AG04450 (cell line): Measurements from ENCODE around the gene ETV5. TPM values are rescaled to one million over a fixed set of nuclear protein-coding genes. Genes with fewer than 3 reads are reported as not detected.

Experiments
- CTCF ChIA-PET: fragments of 300-600, 350-600 bp; formaldehyde crosslinking; extraction: SDS; loops from one replicate; lab custom pipeline; 2022; ENCODE audit warnings: antibody characterized with exemption, inconsistent platforms; lab: Charles Lee
- POLR2A ChIA-PET: fragments of 350-600 bp; formaldehyde crosslinking; extraction: SDS; loops from one replicate; lab custom pipeline; 2021; ENCODE audit warnings: antibody characterized with exemption, inconsistent platforms; lab: Yijun Ruan, JAX
- DNase-seq: peaks from one replicate; pipeline ENCODE4 v3.0.0-alpha.2; 2011; ENCODE audit warnings: low read depth, low spot score
- H3K27ac ChIP-seq: one replicate; pipeline ENCODE4 v1.5.1; 2012; ENCODE audit warnings: low read depth, low read length, control low read depth
- H3K27me3 ChIP-seq: one replicate; pipeline ENCODE4 v1.6.0; 2012; ENCODE audit warnings: low read length; ENCODE audit not compliant: control insufficient read depth, insufficient read depth
- H3K4me3 ChIP-seq: 2 replicates; pipeline ENCODE4 v1.5.1; 2011; ENCODE audit warnings: mild to moderate bottlenecking, low read depth, low read length, control low read depth
- H3K9me3 ChIP-seq: 2 replicates; pipeline ENCODE4 v1.5.1; 2012; ENCODE audit warnings: low read length; ENCODE audit not compliant: control insufficient read depth, insufficient read depth
- polyA minus RNA-seq: library from RNA; depleted of rRNA, polyadenylated mRNA; stranded (reverse); fragments of >200 nt; gene quantifications from 2 replicates; pipeline ENCODE4 v1.2.3, GENCODE V29; 2011; rRNA and poly(A)+ RNA removed
- polyA plus RNA-seq: library from polyadenylated mRNA; depleted of rRNA; stranded (reverse); fragments of >200 nt; gene quantifications from 2 replicates; pipeline ENCODE4 v1.2.3, GENCODE V29; 2011; rRNA removed
- TF ChIP-seq, protein P1 (sequence below): IDR thresholded peaks from 2 replicates; pipeline ENCODE4 v1.5.1; 2011; ENCODE audit warnings: low read depth, low read length, control low read depth, inconsistent platforms

ETV5 gene
- polyA plus RNA-seq (28.6 and 33.7 TPM in 2 replicates), polyA minus RNA-seq (53.2 and 69.5 TPM in 2 replicates)

DNA sequence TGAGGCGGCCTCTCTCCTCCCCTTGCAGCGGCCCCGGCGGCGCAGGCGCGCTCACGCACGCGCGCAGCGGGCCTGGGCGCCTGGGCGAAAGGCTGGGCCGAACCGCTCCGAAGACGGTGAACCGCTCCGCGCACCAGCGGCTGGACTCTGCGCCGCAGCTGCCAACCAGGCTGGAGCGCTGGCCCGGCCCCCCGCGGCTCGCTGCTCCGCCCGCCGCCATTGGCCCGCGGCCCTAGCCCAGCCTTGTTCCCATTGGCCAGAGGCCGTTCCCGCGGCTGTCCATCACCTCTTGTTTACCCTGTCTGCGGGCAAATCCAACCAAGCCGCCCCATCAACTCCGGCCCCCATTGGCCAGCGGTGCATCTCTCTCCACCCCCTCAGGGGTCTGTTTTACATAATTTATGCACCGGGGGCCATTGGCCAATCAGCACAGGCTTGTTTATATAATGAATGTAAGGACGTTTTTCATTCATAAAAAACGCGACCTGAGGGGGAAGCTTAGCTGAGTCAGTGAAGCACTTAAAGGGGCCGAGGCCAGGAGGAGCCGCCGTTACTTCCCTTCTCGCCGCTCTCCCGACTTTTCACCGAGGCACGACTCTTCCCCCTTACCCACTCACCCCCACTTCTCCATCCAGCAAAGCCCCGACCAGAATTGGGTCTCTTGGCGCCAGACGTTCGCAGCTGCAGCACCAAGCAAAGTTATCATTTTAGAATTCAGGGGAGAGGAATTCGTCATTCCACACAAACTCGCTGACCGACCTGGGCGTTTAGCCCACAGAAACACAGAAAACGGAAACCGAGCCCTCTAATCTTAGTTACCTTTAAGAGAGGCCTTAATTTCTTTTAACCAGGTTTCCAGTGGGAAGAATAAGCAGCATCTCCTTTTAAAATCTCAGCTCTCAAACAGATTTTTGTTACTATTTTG lies at the start of gene ETV5:
TSS of gene ETV5 (minus strand) at position 149 of the 925 bp plus-strand sequence. CDS start 3,221 bp downstream, outside the sequence.
- H3K9me3 ChIP-seq = peaks cover 3% of the 10 kb centered on the region; the same call in 1 of the 2 replicates
- ChIA-PET POLR2A (interaction anchor here (1.0 to 1.7 kb wide), 7 partner anchors 10 to 675 kb away, joined by 3 to 5 read pairs (median 4); partner anchors contain the start of genes EIF4A2 and SENP2), CTCF (interaction anchor here (0.5 to 1.2 kb wide), 4 partner anchors 115 to 508 kb away, joined by 3 to 7 read pairs (median 4); no protein-coding TSS in a partner anchor)
- peak; percentile 99 for DNase-seq
- TF ChIP-seq, protein P1, sequence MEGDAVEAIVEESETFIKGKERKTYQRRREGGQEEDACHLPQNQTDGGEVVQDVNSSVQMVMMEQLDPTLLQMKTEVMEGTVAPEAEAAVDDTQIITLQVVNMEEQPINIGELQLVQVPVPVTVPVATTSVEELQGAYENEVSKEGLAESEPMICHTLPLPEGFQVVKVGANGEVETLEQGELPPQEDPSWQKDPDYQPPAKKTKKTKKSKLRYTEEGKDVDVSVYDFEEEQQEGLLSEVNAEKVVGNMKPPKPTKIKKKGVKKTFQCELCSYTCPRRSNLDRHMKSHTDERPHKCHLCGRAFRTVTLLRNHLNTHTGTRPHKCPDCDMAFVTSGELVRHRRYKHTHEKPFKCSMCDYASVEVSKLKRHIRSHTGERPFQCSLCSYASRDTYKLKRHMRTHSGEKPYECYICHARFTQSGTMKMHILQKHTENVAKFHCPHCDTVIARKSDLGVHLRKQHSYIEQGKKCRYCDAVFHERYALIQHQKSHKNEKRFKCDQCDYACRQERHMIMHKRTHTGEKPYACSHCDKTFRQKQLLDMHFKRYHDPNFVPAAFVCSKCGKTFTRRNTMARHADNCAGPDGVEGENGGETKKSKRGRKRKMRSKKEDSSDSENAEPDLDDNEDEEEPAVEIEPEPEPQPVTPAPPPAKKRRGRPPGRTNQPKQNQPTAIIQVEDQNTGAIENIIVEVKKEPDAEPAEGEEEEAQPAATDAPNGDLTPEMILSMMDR = no peak
- peak within 1 kb of the TSS; percentile 90 for H3K27ac ChIP-seq
- peaks cover 10% of the 10 kb centered on the region for H3K27me3 ChIP-seq
- peak within 1 kb of the TSS; percentile 95 for H3K4me3 ChIP-seq

DNA sequence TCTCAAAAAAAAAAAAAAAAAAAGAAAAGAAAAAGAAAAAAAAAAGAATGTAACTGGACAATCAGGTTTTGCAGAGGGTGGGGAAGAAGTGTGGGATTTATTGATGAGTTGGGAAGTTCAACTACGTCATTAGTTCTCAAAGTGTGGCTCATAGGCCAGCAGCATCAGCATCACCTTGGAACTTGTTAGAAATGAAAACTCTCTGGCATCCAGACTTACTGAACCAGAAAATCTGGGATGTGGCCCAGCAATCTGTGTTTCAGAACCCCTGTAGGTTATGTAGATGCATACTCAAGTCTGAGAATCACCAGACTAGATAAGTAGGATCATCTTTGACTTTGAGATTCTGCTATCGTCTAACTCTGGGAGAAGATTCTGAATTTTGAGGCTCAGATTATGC lies 45.8 kb upstream of the ETV5 start:
- no peak overlapping the region for H3K27ac ChIP-seq
- no peak overlapping the region for H3K4me3 ChIP-seq
- CTCF ChIA-PET = no interaction called here
- TF ChIP-seq, protein P1 = no peak
- H3K27me3 ChIP-seq = peaks cover 13% of the 10 kb centered on the region
- POLR2A ChIA-PET = no interaction called here
- DNase-seq = no peak
- no peaks in the 10 kb centered on the region for H3K9me3 ChIP-seq

DNA sequence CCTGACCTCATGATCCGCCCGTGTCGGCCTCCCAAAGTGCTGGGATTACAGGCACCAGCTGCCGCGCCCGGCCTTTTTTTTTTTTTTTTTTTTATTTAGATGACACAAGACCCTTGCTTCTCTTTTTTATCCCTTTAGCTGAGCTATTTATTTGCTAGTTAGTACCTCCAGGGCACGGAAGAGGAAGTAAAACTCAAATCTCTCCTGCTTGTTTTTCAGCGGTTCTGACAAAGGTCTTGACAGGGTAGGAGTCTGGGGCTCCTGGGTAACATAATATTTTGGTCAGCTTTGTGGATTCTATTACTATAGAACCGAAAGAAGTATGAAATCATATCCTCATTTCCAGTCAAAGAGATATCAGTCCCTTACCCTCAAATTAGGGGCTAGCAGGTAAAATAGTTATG lies 44.0 kb upstream of the ETV5 start:
- no peak overlapping the region for H3K4me3 ChIP-seq
- no peak overlapping the region for H3K27ac ChIP-seq
- ChIA-PET POLR2A (interaction anchor here (0.6 kb wide), 1 partner anchor 48 kb away, joined by 3 read pairs; no protein-coding TSS in a partner anchor), CTCF (interaction anchor here (0.7 kb wide), 1 partner anchor 654 kb away, joined by 7 read pairs; no protein-coding TSS in a partner anchor)
- TF ChIP-seq, protein P1 = no peak
- no peaks in the 10 kb centered on the region for H3K9me3 ChIP-seq
- peaks cover 13% of the 10 kb centered on the region for H3K27me3 ChIP-seq
- DNase-seq = no peak

DNA sequence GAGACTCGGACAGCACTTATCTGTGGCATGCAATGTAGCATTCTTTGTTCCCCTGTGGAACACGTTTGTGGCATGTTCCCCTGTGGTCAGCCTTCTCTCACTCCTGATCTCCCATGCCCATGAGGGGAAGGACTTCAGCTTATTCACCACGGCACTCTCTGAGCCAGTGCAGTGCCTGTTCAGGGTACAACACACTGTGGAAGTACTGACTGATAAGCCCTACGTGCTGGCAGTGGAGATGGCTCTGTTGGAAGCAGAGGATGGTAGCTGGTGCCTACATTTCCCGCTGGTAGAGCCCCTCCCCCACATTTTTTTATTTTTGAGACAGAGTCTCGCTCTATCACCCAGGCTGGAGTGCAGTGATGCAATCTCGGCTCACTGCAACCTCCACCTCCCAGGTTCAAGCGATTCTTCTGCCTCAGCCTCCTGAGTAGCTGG lies 43.5 kb upstream of the ETV5 start:
- no peak for DNase-seq
- ChIA-PET POLR2A (interaction anchor here (0.6 kb wide), 1 partner anchor 49 kb away, joined by 3 read pairs; no protein-coding TSS in a partner anchor), CTCF (no interaction called here)
- Histone ChIP-seq H3K27ac (no peak overlapping the region), H3K27me3 (peaks cover 16% of the 10 kb centered on the region), H3K4me3 (no peak overlapping the region), H3K9me3 (no peaks in the 10 kb centered on the region)
- TF ChIP-seq, protein P1 = no peak
